NOMO-1 (cell line): ENCODE data around the gene DOCK2.
A peak's percentile ranks its signal among the peaks of the same experiment; 100 is the strongest.

ENCODE experiments used
- DNase-seq, 2 experiments: peaks; one replicate each; lab custom pipeline; 2025; ENCODE audit not compliant: unreplicated experiment in 2 of 2; lab: John Stamatoyannopoulos, UW

Gene DOCK2

GRCh38 chr5:169970911-169971765, 334.1 kb downstream of the DOCK2 start:
- no peak for DNase-seq

- no peak for DNase-seq
Observed at GRCh38 chr5:169971780-169972179, 334.7 kb downstream of the DOCK2 start.

- DNase-seq = no peak
Observed at GRCh38 chr5:169973056-169973455, 336.0 kb downstream of the DOCK2 start.

GRCh38 chr5:169974121-169974770, 337.2 kb downstream of the DOCK2 start:
- DNase-seq = no peak

- DNase-seq = no peak
Observed at GRCh38 chr5:169978714-169979113, 341.6 kb downstream of the DOCK2 start.

- no peak for DNase-seq
Observed at GRCh38 chr5:169979871-169980270, 342.8 kb downstream of the DOCK2 start.

GRCh38 chr5:169980418-169981053, 343.5 kb downstream of the DOCK2 start, which contains the start of gene INSYN2B:
INSYN2B (minus strand) TSS chr5:169980495; CDS start chr5:169883898, 96,597 bp downstream.
- peak in 1 of 2 experiments; percentile 6 for DNase-seq

GRCh38 chr5:169988206-169988605, 351.1 kb downstream of the DOCK2 start:
- no peak for DNase-seq

- DNase-seq = no peak
Observed at GRCh38 chr5:169988947-169989346, 351.9 kb downstream of the DOCK2 start.

- no peak for DNase-seq
Observed at GRCh38 chr5:169989365-169989764, 352.3 kb downstream of the DOCK2 start.

GRCh38 chr5:169991115-169991869, 354.2 kb downstream of the DOCK2 start:
- DNase-seq = no peak

GRCh38 chr5:169992789-169993484, 355.9 kb downstream of the DOCK2 start:
- DNase-seq = no peak

- no peak for DNase-seq
Observed at GRCh38 chr5:169993485-169993790, 356.4 kb downstream of the DOCK2 start.

GRCh38 chr5:169997798-169998197, 360.7 kb downstream of the DOCK2 start:
- no peak for DNase-seq

- no peak for DNase-seq
Observed at GRCh38 chr5:169999621-170000020, 362.5 kb downstream of the DOCK2 start.

- no peak for DNase-seq
Observed at GRCh38 chr5:170000155-170000554, 363.1 kb downstream of the DOCK2 start.

GRCh38 chr5:170006021-170006420, 368.9 kb downstream of the DOCK2 start:
- DNase-seq = no peak

- no peak for DNase-seq
Observed at GRCh38 chr5:170008376-170008775, 371.3 kb downstream of the DOCK2 start.

- no peak for DNase-seq
Observed at GRCh38 chr5:170010595-170010994, 373.5 kb downstream of the DOCK2 start.

- no peak for DNase-seq
Observed at GRCh38 chr5:170011751-170012150, 374.7 kb downstream of the DOCK2 start.
